ENCODE data around the gene RXRA.

DNA sequence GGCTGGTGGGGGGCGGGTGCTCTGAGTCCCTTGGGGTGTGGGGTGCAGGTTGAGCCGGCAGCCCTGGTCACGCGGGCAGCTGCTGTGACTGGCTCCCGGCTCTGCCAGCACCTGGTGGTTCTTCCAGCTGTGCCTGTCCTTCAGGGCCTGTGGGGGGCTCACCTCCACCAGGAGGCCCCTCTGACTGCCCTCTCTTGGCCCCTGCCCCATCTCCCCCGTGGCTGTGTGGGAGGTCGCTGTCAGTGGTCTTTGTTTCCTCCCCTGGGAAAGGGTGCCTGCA lies 3.3 kb downstream of the RXRA start:
- TF ChIP-seq, protein P1, sequence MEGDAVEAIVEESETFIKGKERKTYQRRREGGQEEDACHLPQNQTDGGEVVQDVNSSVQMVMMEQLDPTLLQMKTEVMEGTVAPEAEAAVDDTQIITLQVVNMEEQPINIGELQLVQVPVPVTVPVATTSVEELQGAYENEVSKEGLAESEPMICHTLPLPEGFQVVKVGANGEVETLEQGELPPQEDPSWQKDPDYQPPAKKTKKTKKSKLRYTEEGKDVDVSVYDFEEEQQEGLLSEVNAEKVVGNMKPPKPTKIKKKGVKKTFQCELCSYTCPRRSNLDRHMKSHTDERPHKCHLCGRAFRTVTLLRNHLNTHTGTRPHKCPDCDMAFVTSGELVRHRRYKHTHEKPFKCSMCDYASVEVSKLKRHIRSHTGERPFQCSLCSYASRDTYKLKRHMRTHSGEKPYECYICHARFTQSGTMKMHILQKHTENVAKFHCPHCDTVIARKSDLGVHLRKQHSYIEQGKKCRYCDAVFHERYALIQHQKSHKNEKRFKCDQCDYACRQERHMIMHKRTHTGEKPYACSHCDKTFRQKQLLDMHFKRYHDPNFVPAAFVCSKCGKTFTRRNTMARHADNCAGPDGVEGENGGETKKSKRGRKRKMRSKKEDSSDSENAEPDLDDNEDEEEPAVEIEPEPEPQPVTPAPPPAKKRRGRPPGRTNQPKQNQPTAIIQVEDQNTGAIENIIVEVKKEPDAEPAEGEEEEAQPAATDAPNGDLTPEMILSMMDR (IDR thresholded peaks at IDR 0.05; ENCODE audit: low read length): no peak
- TF ChIP-seq EZH2 (IDR thresholded peaks at IDR 0.05; ENCODE audit: borderline replicate concordance, low read length): no peak
